ENCODE measurements around the gene ITFG1. TPM values are rescaled to one million over a fixed set of nuclear protein-coding genes. Genes with fewer than 3 reads are reported as not detected.

ITFG1 gene
- total and polyA plus RNA-seq, 2 of the 13 experiments (the other 11 are each of a cell fraction or from before 2014, with no cell fraction given): 74.5 to 150 TPM

GRCh38 chr16:47499700-47500264 lies 38.9 kb upstream of the ITFG1 start (continued):
- TF ChIP-seq ATF2 (CRISPR knock-in tag; IDR thresholded peaks at IDR 0.05) (peak; percentile 75), ZNF772 (CRISPR knock-in tag; IDR thresholded peaks at IDR 0.05) (peak; percentile 41; the same call in 1 of the 2 replicates), SNAPC2 (CRISPR knock-in tag; IDR thresholded peaks at IDR 0.05) (peak; percentile 93), XRCC5 (optimal IDR thresholded peaks at IDR 0.05; ENCODE audit: low read length) (peak; percentile 81), EP300 (IDR thresholded peaks at IDR 0.05; ENCODE audit: low read depth in 2 of 2, low read length in 2 of 2) (peak in 1 of 2 experiments; percentile 85; a peak in 2 of 4 replicates), EP300 (CRISPR knock-in tag; IDR thresholded peaks at IDR 0.05; ENCODE audit: borderline replicate concordance) (peak; percentile 76; the same call in 1 of the 2 replicates), ISL2 (CRISPR knock-in tag; IDR thresholded peaks at IDR 0.05) (peak; percentile 74; the same call in 1 of the 2 replicates), ZFP1 (CRISPR knock-in tag; IDR thresholded peaks at IDR 0.05) (0 out of 2 replicates have a peak, but pooled peaks have one; percentile 13), ZMAT3 (CRISPR knock-in tag; conservative IDR thresholded peaks at IDR 0.05) (peak; percentile 97), DMAP1 (CRISPR knock-in tag; IDR thresholded peaks at IDR 0.05) (peak; percentile 91), ZNF225 (CRISPR knock-in tag; IDR thresholded peaks at IDR 0.05) (no peak), NCOR1 (IDR thresholded peaks at IDR 0.05; ENCODE audit: borderline replicate concordance, low read length) (peak; percentile 67; the same call in 1 of the 2 replicates), CHD2 (IDR thresholded peaks at IDR 0.05; ENCODE audit: low read depth, low read length) (no peak), MEF2D (CRISPR knock-in tag; IDR thresholded peaks at IDR 0.05) (peak; percentile 63), RFXANK (CRISPR knock-in tag; IDR thresholded peaks at IDR 0.05) (peak; percentile 78), HHEX (CRISPR knock-in tag; IDR thresholded peaks at IDR 0.05) (0 out of 2 replicates have a peak, but pooled peaks have one; percentile 63), CERS6 (CRISPR knock-in tag; IDR thresholded peaks at IDR 0.05) (peak; percentile 80; the same call in 1 of the 2 replicates), ZNF317 (CRISPR knock-in tag; IDR thresholded peaks at IDR 0.05) (peak; percentile 70; the same call in 1 of the 2 replicates), MAFF (IDR thresholded peaks at IDR 0.05; ENCODE audit: low read depth, low read length) (peak; percentile 93), AKAP8 (CRISPR knock-in tag; IDR thresholded peaks at IDR 0.05) (no peak), KDM6A (CRISPR knock-in tag; IDR thresholded peaks at IDR 0.05; ENCODE audit: low read depth) (peak; percentile 92), ZNF605 (CRISPR knock-in tag; IDR thresholded peaks at IDR 0.05) (peak; percentile 63; the same call in 1 of the 2 replicates), MIER3 (CRISPR knock-in tag; IDR thresholded peaks at IDR 0.05; ENCODE audit: borderline replicate concordance) (peak; percentile 87; the same call in 1 of the 2 replicates), ZNF282 (IDR thresholded peaks at IDR 0.05; ENCODE audit: partially characterized antibody) (no peak), CREM (IDR thresholded peaks at IDR 0.05) (peak; percentile 68), CREM (CRISPR knock-in tag; IDR thresholded peaks at IDR 0.05) (no peak), KAT7 (CRISPR knock-in tag; IDR thresholded peaks at IDR 0.05; ENCODE audit: borderline replicate concordance) (peak; percentile 56; the same call in 1 of the 2 replicates)

Data from HepG2 (cell line).